Activated naive CD8-positive, alpha-beta T cell treated with anti-CD3 and anti-CD28 coated beads, Interleukin-2, amount 10 ng/mL, durations not matched to agents 7 days and 5 days (primary cell): ENCODE results near the gene REM2. TPM values are rescaled to one million over a fixed set of nuclear protein-coding genes. Genes with fewer than 3 reads are reported as not detected.
A peak's percentile ranks its signal among the peaks of the same experiment; 100 is the strongest.

Source experiments
- ATAC-seq: fragments of 150-1000 bp; cut with Tn5 transposase; one replicate; pipeline ENCODE4 v1.10.0; 2021; ENCODE audit warnings: low read depth, moderate library complexity
- POLR2A ChIA-PET: fragments of 350-600 bp; sonication (Branson Sonifier 250); formaldehyde crosslinking; loops from one replicate; lab custom pipeline; 2021; ENCODE audit warnings: antibody characterized with exemption; lab: Charles Lee
- DNase-seq: peaks from one replicate; pipeline ENCODE4 v3.0.0; 2021
- H3K27ac Mint-ChIP-seq: one replicate; pipeline ENCODE4 v1.8.0; 2022; ENCODE audit warnings: mild to moderate bottlenecking, mixed read lengths
- H3K27me3 Mint-ChIP-seq: one replicate; pipeline ENCODE4 v1.8.0; 2022; ENCODE audit warnings: mild to moderate bottlenecking, moderate library complexity, mixed read lengths
- H3K36me3 Mint-ChIP-seq: one replicate; pipeline ENCODE4 v1.8.0; 2021; ENCODE audit warnings: mild to moderate bottlenecking, mixed read lengths
- H3K4me1 Mint-ChIP-seq: one replicate; pipeline ENCODE4 v1.8.0; 2021; ENCODE audit warnings: mixed read lengths
- H3K4me3 Mint-ChIP-seq: one replicate; pipeline ENCODE4 v1.8.0; 2022; ENCODE audit warnings: mild to moderate bottlenecking, moderate library complexity, mixed read lengths
- H3K9me3 Mint-ChIP-seq: one replicate; pipeline ENCODE4 v1.8.0; 2021; ENCODE audit warnings: mixed read lengths
- total RNA-seq, 2 experiments: library from RNA; stranded (reverse); gene quantifications; one replicate each; pipeline ENCODE4 v1.2.3, GENCODE V29; 2021

Gene REM2, protein sequence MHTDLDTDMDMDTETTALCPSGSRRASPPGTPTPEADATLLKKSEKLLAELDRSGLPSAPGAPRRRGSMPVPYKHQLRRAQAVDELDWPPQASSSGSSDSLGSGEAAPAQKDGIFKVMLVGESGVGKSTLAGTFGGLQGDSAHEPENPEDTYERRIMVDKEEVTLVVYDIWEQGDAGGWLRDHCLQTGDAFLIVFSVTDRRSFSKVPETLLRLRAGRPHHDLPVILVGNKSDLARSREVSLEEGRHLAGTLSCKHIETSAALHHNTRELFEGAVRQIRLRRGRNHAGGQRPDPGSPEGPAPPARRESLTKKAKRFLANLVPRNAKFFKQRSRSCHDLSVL
- 1 to 10 TPM; 1.2 TPM for total RNA-seq

DNA sequence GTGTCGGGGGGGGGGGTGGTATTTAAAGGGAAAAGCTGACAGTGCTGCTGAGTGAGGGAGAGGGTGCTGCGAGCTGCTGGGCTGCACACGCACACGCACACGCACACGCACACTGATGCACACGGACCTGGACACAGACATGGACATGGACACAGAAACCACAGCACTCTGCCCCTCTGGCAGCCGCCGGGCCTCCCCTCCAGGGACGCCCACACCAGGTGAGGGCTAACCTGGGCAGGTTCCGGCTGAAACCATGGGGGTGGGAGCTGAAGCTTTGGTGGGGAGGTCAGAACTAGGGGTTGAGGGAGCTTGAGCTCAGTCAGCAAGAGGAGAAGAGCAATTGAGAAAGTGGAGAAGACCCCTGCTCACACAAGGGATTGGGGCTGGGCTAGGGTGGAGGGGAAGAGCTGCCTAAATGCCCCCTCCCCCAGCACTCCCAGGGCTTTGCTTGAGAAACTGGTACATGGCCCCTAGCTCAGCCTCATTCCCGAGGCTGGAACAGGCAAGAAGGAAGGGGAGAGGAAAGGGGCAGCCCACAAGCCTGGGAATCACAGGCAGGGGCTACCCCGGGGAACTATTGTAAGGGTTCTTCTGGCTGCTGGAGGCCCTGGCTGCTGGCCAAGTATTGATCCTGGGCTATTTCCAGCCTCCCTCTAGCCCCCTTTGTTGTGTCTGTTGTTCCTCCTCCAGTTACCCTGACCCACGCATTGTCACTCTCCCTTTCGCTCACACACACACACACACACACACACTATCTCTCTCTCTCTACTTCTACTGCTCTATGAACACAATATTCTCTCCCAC is at the start of gene REM2:
TSS of gene REM2 (plus strand) at position 50 of the 804 bp plus-strand sequence. CDS start at position 116, 66 bp downstream.
- peaks cover 18% of the 10 kb centered on the region for H3K4me1 Mint-ChIP-seq
- POLR2A ChIA-PET = interaction anchor here (1.2 to 2.7 kb wide), 3 partner anchors 10 to 24 kb away, joined by 4 to 13 read pairs (median 5); no protein-coding TSS in a partner anchor
- no peak within 1 kb of the TSS for H3K4me3 Mint-ChIP-seq
- H3K9me3 Mint-ChIP-seq = no peaks in the 10 kb centered on the region
- H3K36me3 Mint-ChIP-seq = peaks cover 2% of the 10 kb centered on the region
- no peak for ATAC-seq
- peaks cover 25% of the 10 kb centered on the region for H3K27me3 Mint-ChIP-seq
- no peak for DNase-seq
- H3K27ac Mint-ChIP-seq = no peak within 1 kb of the TSS

DNA sequence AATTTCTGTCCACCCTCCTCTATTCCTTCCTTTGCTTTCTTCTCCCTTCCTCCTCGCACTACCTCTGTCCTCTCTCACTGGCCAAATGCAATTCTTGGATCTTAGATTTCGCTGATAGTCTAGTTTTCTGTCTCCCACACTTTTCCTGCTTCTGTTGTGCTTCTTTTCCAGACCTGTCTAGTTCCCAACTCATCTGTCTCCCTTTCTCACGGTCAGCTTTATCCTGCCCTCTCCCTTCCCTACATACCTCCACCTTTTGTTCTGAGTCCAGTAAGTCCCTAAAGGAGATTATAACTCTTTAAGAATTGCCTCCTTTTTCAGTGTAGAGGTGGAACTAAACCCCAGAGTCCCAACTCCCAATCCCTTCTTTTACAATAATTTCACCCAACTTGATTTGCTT is 47.5 kb upstream of the REM2 start:
- Mint-ChIP-seq H3K4me3 (no peak overlapping the region), H3K36me3 (peaks cover 25% of the 10 kb centered on the region), H3K27me3 (peaks cover 12% of the 10 kb centered on the region), H3K4me1 (peaks cover 17% of the 10 kb centered on the region), H3K27ac (no peak overlapping the region), H3K9me3 (no peaks in the 10 kb centered on the region)
- DNase-seq (no peak), ATAC-seq (no peak)
- POLR2A ChIA-PET = interaction anchor here (0.8 kb wide), 1 partner anchor 12 kb away, joined by 3 read pairs; no protein-coding TSS in a partner anchor

DNA sequence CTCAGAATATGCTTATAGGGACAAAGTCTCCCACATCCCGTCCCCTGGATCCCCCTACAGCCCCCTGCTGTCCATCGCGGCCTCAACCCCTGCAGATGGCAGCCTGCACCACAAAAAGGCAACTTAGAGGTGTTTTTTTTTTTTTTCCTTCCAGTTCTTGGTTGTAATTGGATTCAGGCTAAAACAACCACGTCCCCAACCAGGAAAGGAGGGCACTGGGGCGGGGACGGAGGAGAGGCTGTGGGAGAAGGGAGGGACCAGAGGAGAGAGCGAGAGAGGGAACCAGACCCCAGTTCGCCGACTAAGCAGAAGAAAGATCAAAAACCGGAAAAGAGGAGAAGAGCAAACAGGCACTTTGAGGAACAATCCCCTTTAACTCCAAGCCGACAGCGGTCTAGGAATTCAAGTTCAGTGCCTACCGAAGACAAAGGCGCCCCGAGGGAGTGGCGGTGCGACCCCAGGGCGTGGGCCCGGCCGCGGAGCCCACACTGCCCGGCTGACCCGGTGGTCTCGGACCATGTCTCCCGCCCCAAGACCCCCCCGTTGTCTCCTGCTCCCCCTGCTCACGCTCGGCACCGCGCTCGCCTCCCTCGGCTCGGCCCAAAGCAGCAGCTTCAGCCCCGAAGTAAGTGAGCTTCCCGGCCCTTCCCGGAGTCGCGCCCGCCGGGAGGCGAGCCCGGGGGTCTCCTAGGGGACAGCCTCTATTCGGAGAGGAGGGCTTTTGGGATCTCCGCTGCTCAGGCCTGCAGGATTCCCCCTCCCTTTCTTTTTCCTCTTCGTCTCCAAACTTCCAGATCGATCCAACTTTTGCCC is 46.5 kb upstream of the REM2 start, which contains the start of gene MMP14:
TSS of gene MMP14 (plus strand) at position 285 of the 813 bp plus-strand sequence. CDS start at position 518, 233 bp downstream.
- H3K36me3 Mint-ChIP-seq = peaks cover 20% of the 10 kb centered on the region
- H3K4me1 Mint-ChIP-seq = peaks cover 11% of the 10 kb centered on the region
- no peaks in the 10 kb centered on the region for H3K9me3 Mint-ChIP-seq
- H3K27ac Mint-ChIP-seq = no peak within 1 kb of the TSS
- DNase-seq (no peak), ATAC-seq (no peak)
- POLR2A ChIA-PET = no interaction called here
- peak within 1 kb of the TSS; percentile 75 for H3K4me3 Mint-ChIP-seq
- peaks cover 12% of the 10 kb centered on the region for H3K27me3 Mint-ChIP-seq

DNA sequence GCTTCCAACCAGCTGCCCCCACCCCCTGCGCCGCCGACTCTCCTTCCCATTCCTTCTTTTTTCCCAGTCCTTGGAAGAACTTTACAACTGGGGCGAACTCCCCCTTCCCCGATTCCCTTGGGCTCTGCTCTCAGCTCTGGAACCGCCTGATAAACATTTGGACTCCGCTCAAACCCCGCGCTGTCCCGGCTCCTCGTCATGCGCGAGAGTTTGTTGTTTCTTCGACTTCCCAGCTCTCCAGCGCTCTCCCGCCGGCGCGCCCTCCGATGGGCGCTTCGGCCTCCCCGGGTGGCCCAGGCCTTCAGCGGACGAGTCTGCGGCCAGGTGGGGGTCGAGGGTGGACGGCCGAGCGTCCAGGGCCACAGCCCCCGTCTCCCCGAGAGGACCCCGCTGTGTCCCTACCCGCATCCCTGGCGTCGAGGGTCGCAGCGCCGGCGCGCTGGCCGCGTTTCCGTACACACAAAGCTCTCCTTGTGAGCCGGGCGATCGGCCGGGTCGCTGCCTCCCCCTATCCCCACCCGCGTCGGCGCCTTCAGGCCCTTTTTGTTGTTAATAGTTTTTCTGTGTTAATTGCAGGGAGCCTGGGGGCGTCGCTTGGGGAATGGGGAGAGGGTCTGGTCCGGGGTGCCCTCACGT is 45.8 kb upstream of the REM2 start:
- no peak for ATAC-seq
- Mint-ChIP-seq H3K9me3 (no peaks in the 10 kb centered on the region), H3K4me3 (peak overlapping the region; percentile 75), H3K27ac (no peak overlapping the region), H3K4me1 (peaks cover 10% of the 10 kb centered on the region), H3K27me3 (peaks cover 12% of the 10 kb centered on the region), H3K36me3 (peaks cover 16% of the 10 kb centered on the region)
- POLR2A ChIA-PET = interaction anchor here (1.1 kb wide), 1 partner anchor 21 kb away, joined by 3 read pairs; no protein-coding TSS in a partner anchor
- no peak for DNase-seq

DNA sequence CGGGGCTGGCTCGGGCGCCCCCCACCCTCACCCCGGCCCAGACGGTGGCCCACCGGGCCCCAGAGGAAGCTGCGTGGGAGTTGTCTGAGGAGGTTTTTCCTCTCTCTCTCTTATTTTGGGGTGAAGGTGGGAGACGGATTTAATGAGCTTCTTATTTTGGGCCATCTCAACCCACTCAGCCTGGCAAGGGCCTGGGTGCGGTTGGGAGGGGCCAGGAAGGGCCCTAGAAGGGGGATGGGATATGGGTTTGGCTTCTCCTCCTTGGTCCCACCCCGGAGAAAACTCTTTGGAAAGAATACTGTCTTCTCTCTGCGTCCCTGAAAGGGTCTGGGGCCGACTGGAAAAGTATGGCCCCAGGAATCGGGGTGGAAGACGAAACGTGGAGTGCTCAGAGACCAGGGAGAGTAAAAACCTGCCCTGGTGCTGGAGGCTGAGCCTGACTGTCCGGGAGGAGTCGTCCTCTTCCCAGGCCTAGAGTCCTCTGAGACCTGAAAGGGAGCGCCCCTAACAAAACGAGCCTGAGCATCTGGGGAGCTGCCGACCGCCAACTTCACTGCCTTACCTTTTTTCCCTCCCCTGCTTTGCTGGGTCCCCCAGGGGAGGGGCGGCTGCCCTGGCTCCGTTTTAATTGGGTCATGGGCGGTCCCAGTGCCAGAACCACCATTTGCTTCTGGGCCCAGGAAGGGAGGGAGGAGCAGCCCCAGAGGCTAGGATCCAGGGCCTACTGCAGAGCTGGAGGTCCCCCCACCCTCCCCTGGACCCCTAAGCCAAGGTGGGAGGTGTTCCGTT is 45.1 kb upstream of the REM2 start:
- DNase-seq = no peak
- no peak for ATAC-seq
- Mint-ChIP-seq H3K4me3 (no peak overlapping the region), H3K27me3 (peaks cover 12% of the 10 kb centered on the region), H3K9me3 (no peaks in the 10 kb centered on the region), H3K36me3 (peaks cover 16% of the 10 kb centered on the region), H3K27ac (no peak overlapping the region), H3K4me1 (peaks cover 10% of the 10 kb centered on the region)
- POLR2A ChIA-PET = interaction anchor here (0.7 to 1.1 kb wide), 2 partner anchors 13 to 22 kb away, joined by 3 read pairs; no protein-coding TSS in a partner anchor

DNA sequence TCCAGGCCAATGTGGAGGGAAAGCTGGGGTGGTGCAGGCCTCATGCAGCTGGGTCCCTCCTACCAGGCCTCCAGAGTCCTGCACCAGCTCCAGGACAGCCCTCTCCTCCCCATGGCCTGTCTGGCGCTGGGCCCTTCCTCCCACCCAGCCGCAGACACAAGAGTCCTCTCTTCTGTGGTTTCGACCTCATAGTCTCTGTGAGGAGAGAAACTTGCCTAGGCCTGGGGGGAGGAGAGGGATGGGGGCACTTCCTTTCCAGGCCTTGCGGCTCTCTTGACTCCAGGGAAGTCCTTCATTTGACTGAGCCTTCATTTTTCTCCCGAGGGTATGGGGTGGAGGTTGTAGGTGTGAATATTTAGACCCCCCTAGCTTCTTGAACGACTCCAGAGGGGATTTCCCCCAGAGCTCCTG is 44.4 kb upstream of the REM2 start:
- Mint-ChIP-seq H3K36me3 (peaks cover 14% of the 10 kb centered on the region), H3K27ac (no peak overlapping the region), H3K27me3 (peaks cover 14% of the 10 kb centered on the region), H3K4me1 (peaks cover 10% of the 10 kb centered on the region), H3K9me3 (no peaks in the 10 kb centered on the region), H3K4me3 (no peak overlapping the region)
- POLR2A ChIA-PET = no interaction called here
- DNase-seq (no peak), ATAC-seq (no peak)

DNA sequence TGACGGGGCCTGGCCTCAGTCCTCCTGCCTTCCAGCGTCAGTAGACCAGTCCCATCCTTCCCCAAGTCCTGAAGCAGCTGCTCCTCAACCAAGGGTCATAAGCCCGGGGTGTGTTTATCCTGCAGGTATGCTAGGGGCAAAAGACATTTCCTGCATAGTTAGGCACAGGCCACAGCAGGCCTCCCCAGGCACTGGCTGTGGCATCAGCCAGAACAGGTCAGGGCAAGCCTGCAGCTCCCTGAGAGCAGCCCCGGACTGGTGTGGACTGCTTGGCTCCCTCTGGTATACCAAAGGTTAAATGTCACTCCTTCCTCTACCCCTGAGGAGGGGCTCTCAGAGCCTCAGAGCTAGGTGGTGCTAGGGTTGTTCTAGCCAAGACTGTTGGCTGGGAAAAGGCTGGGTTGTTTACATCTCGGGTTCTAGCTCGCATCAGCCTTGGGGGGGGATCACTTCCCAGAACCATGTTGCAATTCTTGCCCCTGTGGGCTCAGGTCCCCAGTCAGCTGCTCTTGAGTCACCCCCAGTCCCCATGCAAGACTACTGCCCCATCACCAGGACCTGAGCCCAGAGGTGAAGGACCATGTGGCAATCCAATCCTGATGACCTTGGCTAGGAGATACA is 43.8 kb upstream of the REM2 start:
- Mint-ChIP-seq H3K4me1 (peaks cover 10% of the 10 kb centered on the region), H3K4me3 (no peak overlapping the region), H3K27me3 (peaks cover 14% of the 10 kb centered on the region), H3K9me3 (no peaks in the 10 kb centered on the region), H3K36me3 (peaks cover 14% of the 10 kb centered on the region), H3K27ac (no peak overlapping the region)
- no peak for DNase-seq
- peak; percentile 31 for ATAC-seq
- POLR2A ChIA-PET = interaction anchor here (1.0 kb wide), 1 partner anchor 9 kb away, joined by 6 read pairs; the partner anchor contains the start of gene MRPL52

DNA sequence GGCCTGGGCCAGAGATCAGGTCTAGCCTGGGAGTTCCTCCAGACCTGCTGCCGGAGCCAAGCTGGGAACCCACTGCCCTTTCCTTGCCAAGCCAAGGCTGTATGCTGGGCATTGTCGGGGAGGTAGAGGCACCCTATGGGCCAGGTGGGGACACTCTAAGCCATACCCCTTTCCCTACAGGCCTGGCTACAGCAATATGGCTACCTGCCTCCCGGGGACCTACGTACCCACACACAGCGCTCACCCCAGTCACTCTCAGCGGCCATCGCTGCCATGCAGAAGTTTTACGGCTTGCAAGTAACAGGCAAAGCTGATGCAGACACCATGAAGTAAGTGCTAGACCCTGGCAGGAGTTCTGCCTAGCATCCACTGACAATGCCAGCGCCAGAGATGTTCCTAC is 41.7 kb upstream of the REM2 start:
- no peak overlapping the region for H3K27ac Mint-ChIP-seq
- ATAC-seq = no peak

DNA sequence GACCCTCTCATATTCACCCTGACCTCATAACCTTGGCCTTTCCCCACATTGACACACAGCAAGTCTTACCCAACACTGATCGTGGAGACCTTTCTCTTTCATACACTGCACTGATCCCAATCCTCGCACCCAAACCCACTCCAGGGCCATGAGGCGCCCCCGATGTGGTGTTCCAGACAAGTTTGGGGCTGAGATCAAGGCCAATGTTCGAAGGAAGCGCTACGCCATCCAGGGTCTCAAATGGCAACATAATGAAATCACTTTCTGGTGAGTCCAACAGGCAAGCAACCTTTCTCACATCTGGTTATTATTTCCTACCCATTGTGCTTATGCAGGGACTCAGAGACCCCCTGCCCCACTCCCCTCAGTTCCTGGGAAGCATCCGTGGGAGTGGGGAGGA is 41.3 kb upstream of the REM2 start:
- Mint-ChIP-seq H3K27ac (no peak overlapping the region), H3K4me1 (peaks cover 10% of the 10 kb centered on the region), H3K36me3 (peaks cover 2% of the 10 kb centered on the region), H3K27me3 (peaks cover 12% of the 10 kb centered on the region), H3K9me3 (no peaks in the 10 kb centered on the region), H3K4me3 (no peak overlapping the region)
- POLR2A ChIA-PET = interaction anchor here (0.8 kb wide), 1 partner anchor 29 kb away, joined by 3 read pairs; the partner anchor contains the start of gene LRP10
- no peak for DNase-seq
- no peak for ATAC-seq

More for the DNA sequence above, 41.7 kb upstream of the REM2 start:
- Mint-ChIP-seq H3K36me3 (peaks cover 3% of the 10 kb centered on the region), H3K4me1 (peaks cover 10% of the 10 kb centered on the region), H3K27me3 (peaks cover 14% of the 10 kb centered on the region), H3K4me3 (no peak overlapping the region), H3K9me3 (no peaks in the 10 kb centered on the region)
- POLR2A ChIA-PET = interaction anchor here (0.6 to 0.8 kb wide), 2 partner anchors 30 to 257 kb away, joined by 3 read pairs; partner anchors contain the start of gene LRP10
- DNase-seq = no peak

DNA sequence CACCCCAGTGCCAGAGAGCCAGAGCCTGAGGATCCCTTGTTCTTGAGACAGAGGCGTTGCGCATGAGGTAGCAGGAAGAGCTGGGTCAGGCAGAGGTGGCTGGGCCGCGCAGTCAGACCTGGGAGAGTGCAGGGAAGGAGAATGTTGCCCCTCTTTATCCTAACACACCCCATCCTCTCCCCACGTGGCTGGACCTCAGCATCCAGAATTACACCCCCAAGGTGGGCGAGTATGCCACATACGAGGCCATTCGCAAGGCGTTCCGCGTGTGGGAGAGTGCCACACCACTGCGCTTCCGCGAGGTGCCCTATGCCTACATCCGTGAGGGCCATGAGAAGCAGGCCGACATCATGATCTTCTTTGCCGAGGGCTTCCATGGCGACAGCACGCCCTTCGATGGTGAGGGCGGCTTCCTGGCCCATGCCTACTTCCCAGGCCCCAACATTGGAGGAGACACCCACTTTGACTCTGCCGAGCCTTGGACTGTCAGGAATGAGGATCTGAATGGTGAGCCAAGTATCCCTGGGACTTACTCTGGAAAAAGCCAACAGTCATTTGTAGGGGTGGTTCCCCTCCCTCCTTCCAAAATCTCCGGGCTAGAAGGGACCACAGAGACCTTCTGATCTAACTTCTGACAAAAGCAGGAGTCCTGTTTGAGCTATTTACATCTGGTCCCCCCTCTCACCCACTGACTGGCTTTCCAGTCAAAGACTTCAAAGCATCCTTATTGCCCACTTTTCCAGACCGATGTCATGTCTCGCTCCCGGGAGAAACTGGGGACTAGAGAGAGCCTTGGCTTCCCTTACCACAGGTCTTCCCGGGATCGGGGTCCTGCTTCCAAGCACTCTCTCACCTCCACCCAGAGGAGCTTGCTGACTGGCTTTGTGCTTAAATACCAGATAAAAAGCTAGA is 40.6 kb upstream of the REM2 start:
- POLR2A ChIA-PET = no interaction called here
- Mint-ChIP-seq H3K27me3 (peaks cover 6% of the 10 kb centered on the region), H3K36me3 (peaks cover 2% of the 10 kb centered on the region), H3K4me1 (peaks cover 7% of the 10 kb centered on the region), H3K4me3 (no peak overlapping the region), H3K9me3 (no peaks in the 10 kb centered on the region), H3K27ac (no peak overlapping the region)
- DNase-seq = no peak
- no peak for ATAC-seq
